ENCODE measurements around the gene GRK5.

DNA sequence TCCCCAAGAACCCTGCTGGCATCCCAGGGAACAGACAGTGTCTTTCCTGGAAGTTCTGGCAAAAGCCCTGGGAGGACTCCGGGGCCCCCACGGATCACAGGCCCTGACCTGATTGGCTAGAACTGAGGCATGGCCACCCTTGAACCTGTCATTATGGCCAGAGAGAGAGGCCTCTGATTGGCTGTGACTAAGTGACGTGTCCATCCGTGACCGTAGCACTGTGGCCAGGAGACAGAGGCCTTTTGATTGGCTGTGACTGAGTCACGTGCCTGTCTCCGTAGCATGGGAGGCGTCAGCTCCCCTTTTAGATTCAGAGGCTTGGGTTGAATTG lies 171.3 kb downstream of the GRK5 start:
- TF ChIP-seq, protein P1, sequence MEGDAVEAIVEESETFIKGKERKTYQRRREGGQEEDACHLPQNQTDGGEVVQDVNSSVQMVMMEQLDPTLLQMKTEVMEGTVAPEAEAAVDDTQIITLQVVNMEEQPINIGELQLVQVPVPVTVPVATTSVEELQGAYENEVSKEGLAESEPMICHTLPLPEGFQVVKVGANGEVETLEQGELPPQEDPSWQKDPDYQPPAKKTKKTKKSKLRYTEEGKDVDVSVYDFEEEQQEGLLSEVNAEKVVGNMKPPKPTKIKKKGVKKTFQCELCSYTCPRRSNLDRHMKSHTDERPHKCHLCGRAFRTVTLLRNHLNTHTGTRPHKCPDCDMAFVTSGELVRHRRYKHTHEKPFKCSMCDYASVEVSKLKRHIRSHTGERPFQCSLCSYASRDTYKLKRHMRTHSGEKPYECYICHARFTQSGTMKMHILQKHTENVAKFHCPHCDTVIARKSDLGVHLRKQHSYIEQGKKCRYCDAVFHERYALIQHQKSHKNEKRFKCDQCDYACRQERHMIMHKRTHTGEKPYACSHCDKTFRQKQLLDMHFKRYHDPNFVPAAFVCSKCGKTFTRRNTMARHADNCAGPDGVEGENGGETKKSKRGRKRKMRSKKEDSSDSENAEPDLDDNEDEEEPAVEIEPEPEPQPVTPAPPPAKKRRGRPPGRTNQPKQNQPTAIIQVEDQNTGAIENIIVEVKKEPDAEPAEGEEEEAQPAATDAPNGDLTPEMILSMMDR (conservative IDR thresholded peaks at IDR 0.05; ENCODE audit: low read depth, low read length) = no peak
- TF ChIP-seq EZH2 (IDR thresholded peaks at IDR 0.05; ENCODE audit: borderline replicate concordance, low read depth, low read length, poor library complexity, severe bottlenecking) = no peak
